Measurements from ENCODE around the gene ZNF506.
"Not testable (repeated sequence)": the region's sequence is repeated elsewhere in the genome, so short reads cannot be mapped to it uniquely, and the experiment has no call there.

ZNF506 gene

DNA sequence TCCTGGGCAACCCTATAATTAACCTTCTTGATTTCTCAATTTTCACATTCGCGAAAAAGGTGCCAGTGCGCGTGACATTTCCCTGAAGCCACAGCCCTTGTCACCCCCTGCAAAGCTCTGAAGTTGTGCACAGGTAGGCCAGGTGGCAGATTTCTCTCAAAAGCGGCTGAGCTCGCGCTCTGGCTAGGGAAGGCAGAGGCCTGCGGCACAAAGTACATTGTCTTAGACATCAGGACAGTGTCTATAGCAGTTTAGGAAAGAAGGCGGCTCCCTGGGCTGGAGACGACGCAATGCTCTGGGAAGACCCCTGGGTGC is 45.7 kb downstream of the ZNF506 start:
- Histone ChIP-seq H3K4me3 (ENCODE audit: low read length, poor library complexity, severe bottlenecking) (peak overlapping the region; percentile 93), H3K79me2 (ENCODE audit: insufficient read depth, low read length) (peaks cover 22% of the 10 kb centered on the region), H3K36me3 (ENCODE audit: insufficient read depth, low read length) (no peaks in the 10 kb centered on the region), H3K9ac (ENCODE audit: low read depth, low read length, poor library complexity, severe bottlenecking) (peak overlapping the region; percentile 85), H3K4me2 (ENCODE audit: low read depth, low read length, poor library complexity, severe bottlenecking) (peak overlapping the region; percentile 97), H3K27me3 (ENCODE audit: insufficient read depth, low read length, poor library complexity, severe bottlenecking) (no peaks in the 10 kb centered on the region), H4K20me1 (ENCODE audit: insufficient read depth, low read length, poor library complexity, severe bottlenecking) (no peaks in the 10 kb centered on the region), H2AFZ (ENCODE audit: low read length) (peak overlapping the region; percentile 90), H3K9me2 (replicated peaks; ENCODE audit: low read depth, low read length) (no peaks in the 10 kb centered on the region), H3K9me3 (ENCODE audit: insufficient read depth, low read depth, low read length) (no peaks in the 10 kb centered on the region), H3K4me1 (ENCODE audit: insufficient read depth, low read length, poor library complexity, severe bottlenecking) (peaks cover 25% of the 10 kb centered on the region), H3F3A (ENCODE audit: low read depth) (no peaks in the 10 kb centered on the region)
- no peak for TF ChIP-seq EZH2phosphoT487 (IDR thresholded peaks at IDR 0.05; ENCODE audit: borderline replicate concordance)
- TF ChIP-seq, protein P1, sequence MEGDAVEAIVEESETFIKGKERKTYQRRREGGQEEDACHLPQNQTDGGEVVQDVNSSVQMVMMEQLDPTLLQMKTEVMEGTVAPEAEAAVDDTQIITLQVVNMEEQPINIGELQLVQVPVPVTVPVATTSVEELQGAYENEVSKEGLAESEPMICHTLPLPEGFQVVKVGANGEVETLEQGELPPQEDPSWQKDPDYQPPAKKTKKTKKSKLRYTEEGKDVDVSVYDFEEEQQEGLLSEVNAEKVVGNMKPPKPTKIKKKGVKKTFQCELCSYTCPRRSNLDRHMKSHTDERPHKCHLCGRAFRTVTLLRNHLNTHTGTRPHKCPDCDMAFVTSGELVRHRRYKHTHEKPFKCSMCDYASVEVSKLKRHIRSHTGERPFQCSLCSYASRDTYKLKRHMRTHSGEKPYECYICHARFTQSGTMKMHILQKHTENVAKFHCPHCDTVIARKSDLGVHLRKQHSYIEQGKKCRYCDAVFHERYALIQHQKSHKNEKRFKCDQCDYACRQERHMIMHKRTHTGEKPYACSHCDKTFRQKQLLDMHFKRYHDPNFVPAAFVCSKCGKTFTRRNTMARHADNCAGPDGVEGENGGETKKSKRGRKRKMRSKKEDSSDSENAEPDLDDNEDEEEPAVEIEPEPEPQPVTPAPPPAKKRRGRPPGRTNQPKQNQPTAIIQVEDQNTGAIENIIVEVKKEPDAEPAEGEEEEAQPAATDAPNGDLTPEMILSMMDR (conservative IDR thresholded peaks at IDR 0.05; ENCODE audit: low read length): no peak

DNA sequence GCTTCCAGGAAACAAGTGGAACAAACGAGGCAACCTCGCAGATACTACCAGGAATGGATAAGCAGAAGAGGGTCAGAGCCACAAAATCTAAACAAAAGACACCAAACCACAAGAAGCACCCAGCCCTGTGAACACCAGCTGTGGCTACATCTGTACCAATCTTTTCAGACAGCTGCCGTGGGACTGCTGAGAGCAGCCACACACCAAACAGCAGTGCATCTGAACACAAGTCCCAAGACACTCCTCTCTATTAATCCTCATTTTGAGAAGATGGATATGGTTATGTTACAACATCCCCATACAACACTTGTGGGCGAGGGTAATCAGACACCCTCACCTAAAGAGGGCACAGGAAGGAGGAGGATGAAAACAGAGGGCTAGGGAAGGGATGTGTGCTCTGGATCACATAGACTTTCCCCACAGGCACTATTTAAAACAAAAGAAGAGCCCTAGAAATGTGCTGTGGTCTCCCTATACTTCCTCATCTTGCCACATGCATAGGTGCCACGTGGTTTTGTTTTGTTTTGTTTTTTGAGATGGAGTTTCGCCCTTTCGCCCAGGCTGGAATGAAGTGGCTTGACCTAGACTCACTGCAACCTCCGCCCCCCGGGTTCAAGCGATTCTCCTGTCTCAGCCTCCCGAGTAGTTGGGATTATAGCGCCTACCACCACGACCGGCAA is 47.1 kb downstream of the ZNF506 start:
- Histone ChIP-seq H4K20me1 (ENCODE audit: insufficient read depth, low read length, poor library complexity, severe bottlenecking) (no peaks in the 10 kb centered on the region), H3F3A (ENCODE audit: low read depth) (no peaks in the 10 kb centered on the region), H3K9me3 (ENCODE audit: insufficient read depth, low read depth, low read length) (no peaks in the 10 kb centered on the region), H3K9ac (ENCODE audit: low read depth, low read length, poor library complexity, severe bottlenecking) (no peak overlapping the region), H3K4me3 (ENCODE audit: low read length, poor library complexity, severe bottlenecking) (no peak overlapping the region), H3K79me2 (ENCODE audit: insufficient read depth, low read length) (peaks cover 22% of the 10 kb centered on the region), H2AFZ (ENCODE audit: low read length) (no peak overlapping the region), H3K27me3 (ENCODE audit: insufficient read depth, low read length, poor library complexity, severe bottlenecking) (no peaks in the 10 kb centered on the region), H3K9me2 (replicated peaks; ENCODE audit: low read depth, low read length) (no peaks in the 10 kb centered on the region), H3K36me3 (ENCODE audit: insufficient read depth, low read length) (no peaks in the 10 kb centered on the region), H3K4me2 (ENCODE audit: low read depth, low read length, poor library complexity, severe bottlenecking) (no peak overlapping the region), H3K4me1 (ENCODE audit: insufficient read depth, low read length, poor library complexity, severe bottlenecking) (peaks cover 25% of the 10 kb centered on the region)
- no peak for TF ChIP-seq EZH2phosphoT487 (IDR thresholded peaks at IDR 0.05; ENCODE audit: borderline replicate concordance)
- TF ChIP-seq, protein P1 (conservative IDR thresholded peaks at IDR 0.05; ENCODE audit: low read length): no peak

- H3F3A ChIP-seq (ENCODE audit: low read depth); H3K4me2 ChIP-seq (ENCODE audit: low read depth, low read length, poor library complexity, severe bottlenecking); H3K36me3 ChIP-seq (ENCODE audit: insufficient read depth, low read length); H2AFZ ChIP-seq (ENCODE audit: low read length); H3K79me2 ChIP-seq (ENCODE audit: insufficient read depth, low read length); H3K9me2 ChIP-seq (replicated peaks; ENCODE audit: low read depth, low read length); H3K9ac ChIP-seq (ENCODE audit: low read depth, low read length, poor library complexity, severe bottlenecking); H3K27me3 ChIP-seq (ENCODE audit: insufficient read depth, low read length, poor library complexity, severe bottlenecking); H3K4me1 ChIP-seq (ENCODE audit: insufficient read depth, low read length, poor library complexity, severe bottlenecking); H3K4me3 ChIP-seq (ENCODE audit: low read length, poor library complexity, severe bottlenecking); H4K20me1 ChIP-seq (ENCODE audit: insufficient read depth, low read length, poor library complexity, severe bottlenecking); H3K9me3 ChIP-seq (ENCODE audit: insufficient read depth, low read depth, low read length): not testable (repeated sequence)
Measured at GRCh38 chr19:19771963-19772362, 49.6 kb downstream of the ZNF506 start.

DNA sequence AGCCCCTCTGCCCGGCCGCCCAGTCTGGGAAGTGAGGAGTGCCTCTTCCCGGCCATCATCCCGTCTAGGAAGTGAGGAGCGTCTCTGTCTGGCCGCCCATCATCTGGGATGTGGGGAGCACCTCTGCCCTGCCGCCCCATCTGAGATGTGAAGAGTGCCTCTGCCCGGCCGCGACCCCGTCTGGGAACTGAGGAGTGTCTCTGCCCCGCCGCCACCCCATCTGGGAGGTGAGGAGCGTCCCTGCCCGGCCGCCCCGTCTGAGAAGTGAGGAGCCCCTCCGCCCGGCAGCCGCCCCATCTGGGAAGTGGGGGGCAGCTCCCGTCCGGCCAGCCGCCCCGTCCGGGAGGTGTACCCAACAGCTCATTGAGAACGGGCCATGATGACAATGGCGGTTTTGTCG is 51.6 kb downstream of the ZNF506 start:
- not testable (repeated sequence) for H3K9me2 ChIP-seq (replicated peaks; ENCODE audit: low read depth, low read length); H2AFZ ChIP-seq (ENCODE audit: low read length); H4K20me1 ChIP-seq (ENCODE audit: insufficient read depth, low read length, poor library complexity, severe bottlenecking); H3K36me3 ChIP-seq (ENCODE audit: insufficient read depth, low read length); H3K4me1 ChIP-seq (ENCODE audit: insufficient read depth, low read length, poor library complexity, severe bottlenecking); H3F3A ChIP-seq (ENCODE audit: low read depth); H3K4me3 ChIP-seq (ENCODE audit: low read length, poor library complexity, severe bottlenecking); H3K9me3 ChIP-seq (ENCODE audit: insufficient read depth, low read depth, low read length); H3K9ac ChIP-seq (ENCODE audit: low read depth, low read length, poor library complexity, severe bottlenecking); H3K27me3 ChIP-seq (ENCODE audit: insufficient read depth, low read length, poor library complexity, severe bottlenecking); H3K4me2 ChIP-seq (ENCODE audit: low read depth, low read length, poor library complexity, severe bottlenecking); H3K79me2 ChIP-seq (ENCODE audit: insufficient read depth, low read length)
